ENCODE data around the gene LYRM4.

- TF ChIP-seq POLR2A (IDR thresholded peaks at IDR 0.05) (no peak), CTCF (IDR thresholded peaks at IDR 0.05) (no peak)
Observed at GRCh38 chr6:5208057-5208456, 52.7 kb downstream of the LYRM4 start.

Measured in esophagus squamous epithelium (tissue), 4 donors.